PC-3 (cell line): ENCODE measurements around the gene SPARC. TPM values are rescaled to one million over a fixed set of nuclear protein-coding genes. Genes with fewer than 3 reads are reported as not detected.

Source experiments
- ATAC-seq: fragments of 200-7000 bp; cut with Tn5 transposase; 2 replicates; pipeline ENCODE4 v1.9.1; 2020; ENCODE audit warnings: mild to moderate bottlenecking, moderate library complexity
- BruUV-seq: library from RNA; stranded (reverse); fragments of 400-500 nt; replicated peaks from 2 replicates; lab custom pipeline; 2021; lab: Mats Ljungman, UMichigan
- CTCF ChIA-PET: fragments of 300-600 bp; sonication (Branson Sonifier 250); formaldehyde crosslinking; loops from one replicate; lab custom pipeline; 2022; ENCODE audit warnings: antibody characterized with exemption; lab: Charles Lee
- POLR2A ChIA-PET: fragments of 300-600 bp; sonication (Branson Sonifier 250); formaldehyde crosslinking; loops from one replicate; lab custom pipeline; 2022; ENCODE audit warnings: antibody characterized with exemption; ENCODE audit not compliant: unreplicated experiment; lab: Charles Lee
- DNase-seq: peaks from one replicate; pipeline ENCODE4 v3.0.0-alpha.2; 2015
- H2AFZ ChIP-seq: fragments of 300-600 bp; sonication (generic); 2 replicates; pipeline ENCODE4 v1.6.0; 2016; ENCODE audit warnings: antibody characterized with exemption, low read length
- H3F3A ChIP-seq: fragments of 300-600 bp; sonication (generic); one replicate; pipeline ENCODE4 v1.6.0; 2017; ENCODE audit warnings: antibody characterized with exemption, low read length, control low read depth, mild to moderate bottlenecking; ENCODE audit not compliant: unreplicated experiment
- H3K27ac ChIP-seq: fragments of 300-600 bp; sonication (generic); 2 replicates; pipeline ENCODE4 v1.5.1; 2016; ENCODE audit warnings: mild to moderate bottlenecking, low read length
- H3K27me3 ChIP-seq: fragments of 300-600 bp; sonication (generic); 2 replicates; pipeline ENCODE4 v1.6.1; 2016; ENCODE audit warnings: low read length, mixed read lengths
- H3K36me3 ChIP-seq: fragments of 300-600 bp; sonication (generic); 2 replicates; pipeline ENCODE4 v1.6.1; 2016; ENCODE audit warnings: low read depth, mixed run types, low read length, mixed read lengths
- H3K4me1 ChIP-seq: fragments of 300-600 bp; sonication (generic); 2 replicates; pipeline ENCODE4 v1.5.1; 2016; ENCODE audit warnings: low read length; ENCODE audit not compliant: insufficient read depth
- H3K4me2 ChIP-seq: fragments of 300-600 bp; sonication (generic); 2 replicates; pipeline ENCODE4 v1.6.0; 2016; ENCODE audit warnings: low read length
- H3K4me3 ChIP-seq: fragments of 300-600 bp; sonication (generic); 2 replicates; pipeline ENCODE4 v1.5.1; 2016; ENCODE audit warnings: mild to moderate bottlenecking, low read length, mixed read lengths
- H3K79me2 ChIP-seq: fragments of 300-600 bp; sonication (generic); 2 replicates; pipeline ENCODE4 v1.6.1; 2017; ENCODE audit warnings: low read length, mixed read lengths
- H3K9ac ChIP-seq: fragments of 300-600 bp; sonication (generic); 2 replicates; pipeline ENCODE4 v1.6.0; 2016; ENCODE audit warnings: mild to moderate bottlenecking, low read length
- H3K9me2 ChIP-seq: fragments of 300-600 bp; sonication (generic); replicated peaks from 2 replicates; pipeline ENCODE4 v1.6.1; 2016; ENCODE audit warnings: mixed run types, low read length, mixed read lengths
- H3K9me3 ChIP-seq: fragments of 300-600 bp; sonication (generic); 2 replicates; pipeline ENCODE4 v1.6.1; 2016; ENCODE audit warnings: low read length, mixed read lengths
- H4K20me1 ChIP-seq: fragments of 300-600 bp; sonication (generic); 2 replicates; pipeline ENCODE4 v1.6.1; 2016; ENCODE audit warnings: low read length, mixed read lengths
- CTCF ChIP-seq: fragments of 300-600 bp; sonication (generic); conservative IDR thresholded peaks from 2 replicates; pipeline ENCODE4 v1.5.1; 2017; ENCODE audit warnings: antibody characterized with exemption, low read depth, mild to moderate bottlenecking, low read length
- EZH2 ChIP-seq: fragments of 300-600 bp; sonication (generic); IDR thresholded peaks from one replicate; pipeline ENCODE4 v1.6.1; 2017; ENCODE audit warnings: antibody characterized with exemption, mild to moderate bottlenecking, low read length; ENCODE audit not compliant: unreplicated experiment
- EZH2phosphoT487 ChIP-seq: fragments of 300-600 bp; sonication (generic); IDR thresholded peaks from 2 replicates; pipeline ENCODE4 v1.6.1; 2018; ENCODE audit warnings: mild to moderate bottlenecking, antibody characterized with exemption, low read length, borderline replicate concordance
- intact Hi-C: fragments of 100-400 bp; cut with micrococcal nuclease; formaldehyde crosslinking; loops from 2 replicates; pipeline ENCODE4 v1.9.0; 2023
- total RNA-seq: library from RNA; depleted of rRNA; stranded (reverse); fragments of >200 nt; gene quantifications from 2 replicates; pipeline ENCODE4 v1.2.3, GENCODE V29; 2014

Gene SPARC
- total RNA-seq, 1 experiment from 2014 or later: 2.7 TPM

- Histone ChIP-seq H3K9me3 (no peaks in the 10 kb centered on the region), H3K79me2 (no peaks in the 10 kb centered on the region), H3K27me3 (peaks cover 29% of the 10 kb centered on the region), H2AFZ (no peak overlapping the region), H3F3A (no peaks in the 10 kb centered on the region), H3K27ac (no peak overlapping the region), H3K4me2 (no peak overlapping the region), H3K36me3 (no peaks in the 10 kb centered on the region), H3K9me2 (no peaks in the 10 kb centered on the region), H3K4me1 (no peaks in the 10 kb centered on the region), H3K4me3 (no peak overlapping the region), H3K9ac (no peak overlapping the region), H4K20me1 (no peaks in the 10 kb centered on the region)
- ChIA-PET POLR2A (no interaction called here), CTCF (no interaction called here)
- intact Hi-C loops: no loop called here
- no peak for DNase-seq
- TF ChIP-seq CTCF (no peak), EZH2phosphoT487 (no peak)
- no TSS peak for BruUV-seq
- no peak for ATAC-seq
Measured at GRCh38 chr5:151632941-151633340, 53.8 kb downstream of the SPARC start.

GRCh38 chr5:151632524-151632923 lies 54.2 kb downstream of the SPARC start:
- no peak for TF ChIP-seq EZH2phosphoT487
- no peak for TF ChIP-seq CTCF
- TF ChIP-seq EZH2: no peak
- ChIA-PET POLR2A (no interaction called here), CTCF (no interaction called here)
- H3K9ac ChIP-seq: no peak overlapping the region
- H4K20me1 ChIP-seq: no peaks in the 10 kb centered on the region
- no peak overlapping the region for H2AFZ ChIP-seq
- ATAC-seq (no peak), DNase-seq (no peak)
- no peaks in the 10 kb centered on the region for H3K79me2 ChIP-seq
- H3K27ac ChIP-seq: no peak overlapping the region
- no peak overlapping the region for H3K4me2 ChIP-seq
- no TSS peak for BruUV-seq
- no peak overlapping the region for H3K4me3 ChIP-seq
- no peaks in the 10 kb centered on the region for H3K36me3 ChIP-seq
- no peaks in the 10 kb centered on the region for H3K9me2 ChIP-seq
- peaks cover 24% of the 10 kb centered on the region for H3K27me3 ChIP-seq
- H3K4me1 ChIP-seq: no peaks in the 10 kb centered on the region
- no peaks in the 10 kb centered on the region for H3K9me3 ChIP-seq
- H3F3A ChIP-seq: no peaks in the 10 kb centered on the region
- intact Hi-C loops: no loop called here

- CTCF ChIA-PET: no interaction called here
Measured at GRCh38 chr5:151631941-151632340, 54.8 kb downstream of the SPARC start.

More at GRCh38 chr5:151631941-151632340, 54.8 kb downstream of the SPARC start:
- no peaks in the 10 kb centered on the region for H3F3A ChIP-seq
- H3K36me3 ChIP-seq: no peaks in the 10 kb centered on the region
- H3K4me2 ChIP-seq: no peak overlapping the region
- no peaks in the 10 kb centered on the region for H3K4me1 ChIP-seq
- POLR2A ChIA-PET: no interaction called here
- intact Hi-C loops: no loop called here
- TF ChIP-seq EZH2: no peak
- no peak for TF ChIP-seq CTCF
- no peak for TF ChIP-seq EZH2phosphoT487
- no peak overlapping the region for H3K27ac ChIP-seq
- no peak overlapping the region for H3K4me3 ChIP-seq
- ATAC-seq (no peak), DNase-seq (no peak)
- no peak overlapping the region for H2AFZ ChIP-seq
- no peak overlapping the region for H3K9ac ChIP-seq
- H3K9me3 ChIP-seq: no peaks in the 10 kb centered on the region
- H3K9me2 ChIP-seq: no peaks in the 10 kb centered on the region
- no peaks in the 10 kb centered on the region for H3K79me2 ChIP-seq
- H3K27me3 ChIP-seq: peaks cover 21% of the 10 kb centered on the region
- no peaks in the 10 kb centered on the region for H4K20me1 ChIP-seq
- no TSS peak for BruUV-seq
